HepG2 (cell line): ENCODE results near the gene RPS6KA5. TPM values are rescaled to one million over a fixed set of nuclear protein-coding genes. Genes with fewer than 3 reads are reported as not detected.

ENCODE experiments used
- ATAC-seq: fragments of 200-7000 bp; cut with Tn5 transposase; 3 replicates; pipeline ENCODE4 v1.9.1; 2020; ENCODE audit warnings: mild to moderate bottlenecking, moderate library complexity
- BruUV-seq: library from RNA; stranded (reverse); fragments of 400-500 nt; replicated peaks from 2 replicates; lab custom pipeline; 2021; lab: Mats Ljungman, UMichigan
- CTCF ChIA-PET: fragments of 300-600 bp; formaldehyde crosslinking; extraction: SDS; loops from one replicate; lab custom pipeline; 2021; ENCODE audit warnings: low total read pairs, inconsistent platforms, low intra/inter-chr PET ratio; lab: Yijun Ruan, JAX
- POLR2A ChIA-PET: fragments of 350-600 bp; sonication (Branson Sonifier 250); formaldehyde crosslinking; loops from one replicate; lab custom pipeline; 2020; ENCODE audit warnings: antibody characterized with exemption, inconsistent platforms; lab: Yijun Ruan, JAX
- DNase-seq: peaks from one replicate; pipeline ENCODE4 v3.0.0-alpha.2; 2015; ENCODE audit warnings: low spot score
- FAIRE-seq: peaks from 3 replicates; lab custom pipeline; 2011; peaks lifted over from hg19 to GRCh38; lab: Jason Lieb, UNC
- H2AFZ ChIP-seq: one replicate; pipeline ENCODE4 v1.6.1; 2011; ENCODE audit warnings: low read length, inconsistent platforms
- H3K27ac ChIP-seq: fragments of 300-600 bp; 3 replicates; pipeline ENCODE4 v1.8.0; 2011; ENCODE audit warnings: mixed run types, mild to moderate bottlenecking, mixed read lengths, low read length, inconsistent platforms; ENCODE audit not compliant: insufficient read depth; ENCODE audit errors: extremely low read length
- H3K27me3 ChIP-seq, 2 experiments: fragments of 200-600 bp in 1 of 2; 2 replicates in 1 of 2; 3 replicates in 1 of 2; pipeline versions ENCODE4 v1.6.0 to v1.8.0; 2011; ENCODE audit warnings: low read length in 2 of 2, mild to moderate bottlenecking in 2 of 2, moderate library complexity in 2 of 2, inconsistent platforms in 1 of 2; ENCODE audit not compliant: insufficient read depth in 2 of 2, control insufficient read depth in 1 of 2
- H3K36me3 ChIP-seq, 2 experiments: fragments of 200-600 bp in 1 of 2; replicated peaks in 1 of 2; 2 replicates in 1 of 2; 3 replicates in 1 of 2; pipeline versions ENCODE4 v1.5.1 to v1.8.0; 2011; ENCODE audit warnings: low read length in 2 of 2, inconsistent platforms in 1 of 2; ENCODE audit not compliant: insufficient read depth in 2 of 2, control insufficient read depth in 1 of 2
- H3K4me1 ChIP-seq: 2 replicates; pipeline ENCODE4 v1.5.1; 2012; ENCODE audit warnings: low read length, inconsistent platforms; ENCODE audit not compliant: insufficient read depth
- H3K4me2 ChIP-seq: 2 replicates; pipeline ENCODE4 v1.6.0; 2011; ENCODE audit warnings: low read depth, low read length, inconsistent platforms
- H3K4me3 ChIP-seq, 3 experiments: fragments of 200-600 bp in 1 of 3; sonication (generic), shearing (Covaris generic) in 1 of 3; replicated peaks in 1 of 3; 2 replicates each; pipeline ENCODE4 v1.5.1; 2011 to 2016; ENCODE audit warnings: low read length in 3 of 3, inconsistent platforms in 2 of 3, low read depth in 2 of 3, mild to moderate bottlenecking in 2 of 3, control low read depth in 1 of 3, mixed read lengths in 1 of 3; ENCODE audit not compliant: insufficient read depth in 1 of 3
- H3K79me2 ChIP-seq: one replicate; pipeline ENCODE4 v1.6.1; 2011; ENCODE audit warnings: low read length, inconsistent platforms; ENCODE audit not compliant: insufficient read depth
- H3K9ac ChIP-seq: 2 replicates; pipeline ENCODE4 v1.6.0; 2011; ENCODE audit warnings: mild to moderate bottlenecking, low read depth, low read length, inconsistent platforms; ENCODE audit not compliant: insufficient read depth
- H3K9me3 ChIP-seq: 2 replicates; pipeline ENCODE4 v1.5.1; 2012; ENCODE audit warnings: mild to moderate bottlenecking, low read length
- H4K20me1 ChIP-seq: 2 replicates; pipeline ENCODE4 v1.6.0; 2011; ENCODE audit warnings: inconsistent platforms, mild to moderate bottlenecking, low read length, moderate library complexity; ENCODE audit not compliant: insufficient read depth
- ATF1 ChIP-seq: IDR thresholded peaks from 2 replicates; pipeline ENCODE4 v1.6.1; 2016; ENCODE audit warnings: mild to moderate bottlenecking, control low read depth
- EP300 ChIP-seq, 3 experiments: sonication (generic) in 1 of 3; formaldehyde crosslinking in 1 of 3; IDR thresholded peaks; 2 replicates each; pipeline versions ENCODE4 v1.5.1 to v1.6.1; 2011 to 2020; ENCODE audit warnings: low read depth in 2 of 3, low read length in 2 of 3, borderline replicate concordance in 1 of 3, improper control_type of control experiment in 1 of 3, mild to moderate bottlenecking in 1 of 3, missing genetic modification reagents in 1 of 3, moderate library complexity in 1 of 3
- GLI4 ChIP-seq: sonication (generic); formaldehyde crosslinking; IDR thresholded peaks from 2 replicates; pipeline ENCODE4 v1.5.1; 2020; ENCODE audit warnings: missing genetic modification reagents, mild to moderate bottlenecking, moderate library complexity, borderline replicate concordance
- HCFC1 ChIP-seq: fragments of 150-350 bp; IDR thresholded peaks from 2 replicates; pipeline ENCODE4 v1.6.1; 2014; ENCODE audit warnings: low read depth, low read length
- MED8 ChIP-seq: sonication (generic); formaldehyde crosslinking; IDR thresholded peaks from 2 replicates; pipeline ENCODE4 v1.8.1; 2023; ENCODE audit warnings: mild to moderate bottlenecking, missing genetic modification reagents; ENCODE audit not compliant: insufficient replicate concordance
- NFKB2 ChIP-seq: sonication (generic); formaldehyde crosslinking; IDR thresholded peaks from 2 replicates; pipeline ENCODE4 v1.4.0; 2020; ENCODE audit warnings: missing genetic modification reagents, borderline replicate concordance
- SRSF1 ChIP-seq: fragments of 200-400 bp; formaldehyde crosslinking; optimal IDR thresholded peaks from 2 replicates; pipeline ENCODE3; 2017; ENCODE audit warnings: mild to moderate bottlenecking, low read depth, low read length, moderate library complexity
- ZNF124 ChIP-seq: sonication (generic); formaldehyde crosslinking; IDR thresholded peaks from 2 replicates; pipeline ENCODE4 v1.4.0; 2020; ENCODE audit warnings: missing genetic modification reagents
- ZNF136 ChIP-seq: sonication (generic); formaldehyde crosslinking; IDR thresholded peaks from 2 replicates; pipeline ENCODE4 v1.8.1; 2022; ENCODE audit warnings: low read depth, mild to moderate bottlenecking, moderate library complexity, missing genetic modification reagents
- WGBS: methylation state at CpG from one replicate; pipeline ENCODE4 v1.1.6; 2017; ENCODE audit warnings: low lambda C conversion rate; 5-methylcytosine and 5-hydroxymethylcytosine counted together
- in situ Hi-C: cut with HindIII; loops from 2 replicates; pipeline ENCODE4 v1.10.0; 2017; ENCODE audit warnings: low pct_unique_long_range_greater_than_20kb; ENCODE audit not compliant: extremely low pct_ligation_motif_present
- intact Hi-C: fragments of 100-400 bp; cut with micrococcal nuclease; formaldehyde crosslinking; loops from one replicate; pipeline ENCODE4 v1.10.0; 2022; ENCODE audit not compliant: unreplicated experiment
- polyA plus RNA-seq, 8 experiments: library from polyadenylated mRNA; depleted of rRNA in 3 of 8; stranded (reverse) in 7 of 8; unstranded in 1 of 8; fragments of >200 nt; fragmentation: Illumina TruSeq in 4 of 8; extraction: Trizol in 4 of 8; gene quantifications; 2 replicates each; pipeline versions ENCODE4 v1.2.1 to v1.2.3, GENCODE V29; 2011 to 2016; ENCODE audit warnings: low read depth in 4 of 8, missing spikeins in 1 of 8, mixed read lengths in 1 of 8; ENCODE audit not compliant: insufficient read depth in 1 of 8
- total RNA-seq, 5 experiments: library from RNA; depleted of rRNA; stranded (reverse); fragments of >200 nt; fragmentation: Illumina TruSeq; extraction: Trizol; gene quantifications; 2 replicates each; pipeline ENCODE4 v1.2.3, GENCODE V29; 2016; ENCODE audit warnings: low read depth in 1 of 5
- TF ChIP-seq, protein P1 (sequence below): sonication (generic); formaldehyde crosslinking; IDR thresholded peaks from 2 replicates; pipeline ENCODE4 v1.5.0; 2020; ENCODE audit warnings: mild to moderate bottlenecking, missing genetic modification reagents, moderate library complexity
- TF ChIP-seq, protein P2 (sequence below): sonication (generic); formaldehyde crosslinking; IDR thresholded peaks from 2 replicates; pipeline ENCODE4 v1.9.0; 2021; ENCODE audit warnings: missing genetic modification reagents, borderline replicate concordance
- TF ChIP-seq, protein P3 (sequence below): sonication (generic); formaldehyde crosslinking; IDR thresholded peaks from 2 replicates; pipeline ENCODE4 v1.4.0; 2020; ENCODE audit warnings: missing genetic modification reagents, borderline replicate concordance
- TF ChIP-seq, protein P4 (sequence below): sonication (generic); formaldehyde crosslinking; IDR thresholded peaks from 2 replicates; pipeline ENCODE4 v1.4.0; 2020; ENCODE audit warnings: mild to moderate bottlenecking, missing genetic modification reagents
- TF ChIP-seq, protein P5 (sequence below): sonication (generic); formaldehyde crosslinking; IDR thresholded peaks from 2 replicates; pipeline ENCODE4 v1.4.0; 2020; ENCODE audit warnings: missing genetic modification reagents

The RPS6KA5 gene
- total and polyA plus RNA-seq, 2 of the 13 experiments (the other 11 are each of a cell fraction or from before 2014, with no cell fraction given), result 0.50 to 0.58 TPM

DNA sequence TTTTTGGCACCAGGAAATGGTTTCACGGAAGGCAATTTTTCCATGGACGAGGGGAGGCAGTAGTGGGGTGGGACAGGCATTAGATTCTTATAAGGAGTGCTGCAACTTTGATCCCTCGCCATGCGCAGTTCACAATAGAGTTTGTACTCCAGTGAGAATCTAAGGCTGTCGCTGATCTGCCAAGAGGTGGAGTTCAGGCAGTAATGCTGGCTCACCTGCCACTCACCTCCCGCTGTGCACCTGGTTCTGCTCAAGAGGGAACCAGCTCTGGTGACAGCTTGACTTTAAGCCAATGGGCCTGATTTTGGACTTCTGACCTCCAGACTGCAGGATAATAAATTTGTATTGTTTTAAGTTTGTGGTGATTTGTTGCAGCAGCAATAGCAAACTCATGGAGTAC, 163.4 kb downstream of the RPS6KA5 start:
- ChIA-PET POLR2A (no interaction called here), CTCF (no interaction called here)
- Histone ChIP-seq H3K4me1 (no peaks in the 10 kb centered on the region), H3K4me2 (no peak overlapping the region), H3K4me3 (no peak overlapping the region), H2AFZ (no peak overlapping the region), H3K36me3 (no peaks in the 10 kb centered on the region), H4K20me1 (no peaks in the 10 kb centered on the region), H3K79me2 (no peaks in the 10 kb centered on the region), H3K9ac (no peak overlapping the region), H3K27me3 (no peaks in the 10 kb centered on the region), H3K9me3 (no peaks in the 10 kb centered on the region), H3K27ac (no peak overlapping the region)
- intact Hi-C loops (no loop called here), in situ Hi-C loops (no loop called here)
- no peak for ATAC-seq
- no peak for FAIRE-seq
- BruUV-seq, result no TSS peak
- WGBS, result 86% methylated on average over 5 of the region's 6 CpGs
- no peak for DNase-seq
- TF ChIP-seq SRSF1 (no peak), ZNF124 (no peak), HCFC1 (no peak), EP300 (IDR thresholded peaks at IDR 0.05; ENCODE audit: low read depth in 2 of 2, low read length in 2 of 2) (no peak), EP300 (CRISPR knock-in tag; IDR thresholded peaks at IDR 0.05; ENCODE audit: borderline replicate concordance) (no peak), NFKB2 (CRISPR knock-in tag) (no peak), ZNF136 (CRISPR knock-in tag) (no peak), MED8 (no peak), ATF1 (no peak), GLI4 (CRISPR knock-in tag) (no peak)
- TF ChIP-seq, protein P1, sequence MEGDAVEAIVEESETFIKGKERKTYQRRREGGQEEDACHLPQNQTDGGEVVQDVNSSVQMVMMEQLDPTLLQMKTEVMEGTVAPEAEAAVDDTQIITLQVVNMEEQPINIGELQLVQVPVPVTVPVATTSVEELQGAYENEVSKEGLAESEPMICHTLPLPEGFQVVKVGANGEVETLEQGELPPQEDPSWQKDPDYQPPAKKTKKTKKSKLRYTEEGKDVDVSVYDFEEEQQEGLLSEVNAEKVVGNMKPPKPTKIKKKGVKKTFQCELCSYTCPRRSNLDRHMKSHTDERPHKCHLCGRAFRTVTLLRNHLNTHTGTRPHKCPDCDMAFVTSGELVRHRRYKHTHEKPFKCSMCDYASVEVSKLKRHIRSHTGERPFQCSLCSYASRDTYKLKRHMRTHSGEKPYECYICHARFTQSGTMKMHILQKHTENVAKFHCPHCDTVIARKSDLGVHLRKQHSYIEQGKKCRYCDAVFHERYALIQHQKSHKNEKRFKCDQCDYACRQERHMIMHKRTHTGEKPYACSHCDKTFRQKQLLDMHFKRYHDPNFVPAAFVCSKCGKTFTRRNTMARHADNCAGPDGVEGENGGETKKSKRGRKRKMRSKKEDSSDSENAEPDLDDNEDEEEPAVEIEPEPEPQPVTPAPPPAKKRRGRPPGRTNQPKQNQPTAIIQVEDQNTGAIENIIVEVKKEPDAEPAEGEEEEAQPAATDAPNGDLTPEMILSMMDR (CRISPR knock-in tag), result no peak
- TF ChIP-seq, protein P2, sequence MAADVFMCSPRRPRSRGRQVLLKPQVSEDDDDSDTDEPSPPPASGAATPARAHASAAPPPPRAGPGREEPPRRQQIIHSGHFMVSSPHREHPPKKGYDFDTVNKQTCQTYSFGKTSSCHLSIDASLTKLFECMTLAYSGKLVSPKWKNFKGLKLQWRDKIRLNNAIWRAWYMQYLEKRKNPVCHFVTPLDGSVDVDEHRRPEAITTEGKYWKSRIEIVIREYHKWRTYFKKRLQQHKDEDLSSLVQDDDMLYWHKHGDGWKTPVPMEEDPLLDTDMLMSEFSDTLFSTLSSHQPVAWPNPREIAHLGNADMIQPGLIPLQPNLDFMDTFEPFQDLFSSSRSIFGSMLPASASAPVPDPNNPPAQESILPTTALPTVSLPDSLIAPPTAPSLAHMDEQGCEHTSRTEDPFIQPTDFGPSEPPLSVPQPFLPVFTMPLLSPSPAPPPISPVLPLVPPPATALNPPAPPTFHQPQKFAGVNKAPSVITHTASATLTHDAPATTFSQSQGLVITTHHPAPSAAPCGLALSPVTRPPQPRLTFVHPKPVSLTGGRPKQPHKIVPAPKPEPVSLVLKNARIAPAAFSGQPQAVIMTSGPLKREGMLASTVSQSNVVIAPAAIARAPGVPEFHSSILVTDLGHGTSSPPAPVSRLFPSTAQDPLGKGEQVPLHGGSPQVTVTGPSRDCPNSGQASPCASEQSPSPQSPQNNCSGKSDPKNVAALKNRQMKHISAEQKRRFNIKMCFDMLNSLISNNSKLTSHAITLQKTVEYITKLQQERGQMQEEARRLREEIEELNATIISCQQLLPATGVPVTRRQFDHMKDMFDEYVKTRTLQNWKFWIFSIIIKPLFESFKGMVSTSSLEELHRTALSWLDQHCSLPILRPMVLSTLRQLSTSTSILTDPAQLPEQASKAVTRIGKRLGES (CRISPR knock-in tag), result no peak
- TF ChIP-seq, protein P3, sequence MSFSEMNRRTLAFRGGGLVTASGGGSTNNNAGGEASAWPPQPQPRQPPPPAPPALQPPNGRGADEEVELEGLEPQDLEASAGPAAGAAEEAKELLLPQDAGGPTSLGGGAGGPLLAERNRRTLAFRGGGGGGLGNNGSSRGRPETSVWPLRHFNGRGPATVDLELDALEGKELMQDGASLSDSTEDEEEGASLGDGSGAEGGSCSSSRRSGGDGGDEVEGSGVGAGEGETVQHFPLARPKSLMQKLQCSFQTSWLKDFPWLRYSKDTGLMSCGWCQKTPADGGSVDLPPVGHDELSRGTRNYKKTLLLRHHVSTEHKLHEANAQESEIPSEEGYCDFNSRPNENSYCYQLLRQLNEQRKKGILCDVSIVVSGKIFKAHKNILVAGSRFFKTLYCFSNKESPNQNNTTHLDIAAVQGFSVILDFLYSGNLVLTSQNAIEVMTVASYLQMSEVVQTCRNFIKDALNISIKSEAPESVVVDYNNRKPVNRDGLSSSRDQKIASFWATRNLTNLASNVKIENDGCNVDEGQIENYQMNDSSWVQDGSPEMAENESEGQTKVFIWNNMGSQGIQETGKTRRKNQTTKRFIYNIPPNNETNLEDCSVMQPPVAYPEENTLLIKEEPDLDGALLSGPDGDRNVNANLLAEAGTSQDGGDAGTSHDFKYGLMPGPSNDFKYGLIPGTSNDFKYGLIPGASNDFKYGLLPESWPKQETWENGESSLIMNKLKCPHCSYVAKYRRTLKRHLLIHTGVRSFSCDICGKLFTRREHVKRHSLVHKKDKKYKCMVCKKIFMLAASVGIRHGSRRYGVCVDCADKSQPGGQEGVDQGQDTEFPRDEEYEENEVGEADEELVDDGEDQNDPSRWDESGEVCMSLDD (CRISPR knock-in tag), result no peak
- TF ChIP-seq, protein P4, sequence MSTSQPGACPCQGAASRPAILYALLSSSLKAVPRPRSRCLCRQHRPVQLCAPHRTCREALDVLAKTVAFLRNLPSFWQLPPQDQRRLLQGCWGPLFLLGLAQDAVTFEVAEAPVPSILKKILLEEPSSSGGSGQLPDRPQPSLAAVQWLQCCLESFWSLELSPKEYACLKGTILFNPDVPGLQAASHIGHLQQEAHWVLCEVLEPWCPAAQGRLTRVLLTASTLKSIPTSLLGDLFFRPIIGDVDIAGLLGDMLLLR (CRISPR knock-in tag), result no peak
- TF ChIP-seq, protein P5, sequence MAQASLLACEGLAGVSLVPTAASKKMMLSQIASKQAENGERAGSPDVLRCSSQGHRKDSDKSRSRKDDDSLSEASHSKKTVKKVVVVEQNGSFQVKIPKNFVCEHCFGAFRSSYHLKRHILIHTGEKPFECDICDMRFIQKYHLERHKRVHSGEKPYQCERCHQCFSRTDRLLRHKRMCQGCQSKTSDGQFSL, result no peak
